HG02970 (cell line): ENCODE results near the gene MTCH2.

Experiments used
- ATAC-seq: cut with Tn5 transposase; IDR thresholded peaks from one replicate; pipeline ENCODE4 v1.9.1; 2021; ENCODE audit warnings: mild to moderate bottlenecking, moderate library complexity, moderate number of reproducible peaks; ENCODE audit not compliant: unreplicated experiment, low FRiP score

MTCH2 gene

DNA sequence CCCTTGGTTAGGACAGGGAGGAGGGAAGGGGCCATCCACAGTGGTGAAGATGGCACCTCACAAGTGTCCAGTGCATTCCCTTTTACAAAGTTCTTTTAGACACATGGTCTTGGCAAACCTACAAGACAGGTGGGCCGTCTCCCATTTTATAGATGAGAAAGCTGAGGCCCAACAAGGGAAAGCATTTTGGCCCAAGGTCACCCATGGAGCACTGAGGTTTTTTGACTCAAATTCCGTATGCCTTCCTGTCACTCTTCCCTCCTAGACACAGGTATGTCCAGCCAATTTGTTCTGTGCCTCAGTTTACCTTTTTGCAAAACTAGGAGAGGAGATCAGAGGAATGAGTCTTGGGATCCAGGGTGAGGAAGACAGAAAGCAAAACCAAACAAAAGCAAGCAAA, 49.4 kb downstream of the MTCH2 start:
- ATAC-seq, result no peak

DNA sequence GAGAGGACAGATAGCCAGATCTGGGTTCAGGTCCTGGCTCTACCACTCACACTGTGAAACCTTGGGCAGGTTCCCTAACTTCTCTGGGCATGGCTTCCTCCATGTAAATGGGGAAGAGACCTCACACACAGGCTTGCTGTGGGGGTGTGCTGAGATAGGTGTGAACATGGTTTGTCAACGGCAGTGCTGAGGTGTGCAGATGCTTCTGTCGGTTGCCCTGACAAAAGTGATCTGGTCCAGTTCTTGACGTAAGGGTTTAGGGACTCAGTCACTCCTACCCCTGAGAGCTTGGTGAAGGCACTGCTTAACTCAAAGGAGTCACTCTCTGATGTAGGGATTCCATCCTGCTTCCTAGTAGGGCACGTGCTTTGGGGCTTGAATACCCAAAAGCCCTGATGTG, 50.1 kb downstream of the MTCH2 start:
- no peak for ATAC-seq

DNA sequence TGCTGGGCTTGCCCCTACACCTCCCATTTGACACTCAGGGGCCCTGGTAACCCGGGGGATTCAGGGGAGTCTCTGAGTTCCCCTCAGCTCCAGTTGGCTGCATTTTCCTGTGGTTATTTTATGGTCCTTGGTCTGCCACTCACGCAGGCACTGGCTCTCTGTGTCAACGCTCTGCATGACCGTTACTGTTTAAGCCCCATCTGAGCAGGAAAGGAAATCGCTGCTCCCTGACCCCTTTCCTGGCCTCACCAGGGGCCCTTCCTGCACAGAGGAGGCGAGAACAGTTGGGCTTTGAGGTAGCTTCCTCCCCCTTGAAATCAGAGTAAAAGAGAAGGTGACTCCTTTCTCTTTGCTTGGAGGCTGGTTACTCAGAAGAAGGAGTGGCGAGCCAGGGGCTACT, 50.6 kb downstream of the MTCH2 start:
- no peak for ATAC-seq

DNA sequence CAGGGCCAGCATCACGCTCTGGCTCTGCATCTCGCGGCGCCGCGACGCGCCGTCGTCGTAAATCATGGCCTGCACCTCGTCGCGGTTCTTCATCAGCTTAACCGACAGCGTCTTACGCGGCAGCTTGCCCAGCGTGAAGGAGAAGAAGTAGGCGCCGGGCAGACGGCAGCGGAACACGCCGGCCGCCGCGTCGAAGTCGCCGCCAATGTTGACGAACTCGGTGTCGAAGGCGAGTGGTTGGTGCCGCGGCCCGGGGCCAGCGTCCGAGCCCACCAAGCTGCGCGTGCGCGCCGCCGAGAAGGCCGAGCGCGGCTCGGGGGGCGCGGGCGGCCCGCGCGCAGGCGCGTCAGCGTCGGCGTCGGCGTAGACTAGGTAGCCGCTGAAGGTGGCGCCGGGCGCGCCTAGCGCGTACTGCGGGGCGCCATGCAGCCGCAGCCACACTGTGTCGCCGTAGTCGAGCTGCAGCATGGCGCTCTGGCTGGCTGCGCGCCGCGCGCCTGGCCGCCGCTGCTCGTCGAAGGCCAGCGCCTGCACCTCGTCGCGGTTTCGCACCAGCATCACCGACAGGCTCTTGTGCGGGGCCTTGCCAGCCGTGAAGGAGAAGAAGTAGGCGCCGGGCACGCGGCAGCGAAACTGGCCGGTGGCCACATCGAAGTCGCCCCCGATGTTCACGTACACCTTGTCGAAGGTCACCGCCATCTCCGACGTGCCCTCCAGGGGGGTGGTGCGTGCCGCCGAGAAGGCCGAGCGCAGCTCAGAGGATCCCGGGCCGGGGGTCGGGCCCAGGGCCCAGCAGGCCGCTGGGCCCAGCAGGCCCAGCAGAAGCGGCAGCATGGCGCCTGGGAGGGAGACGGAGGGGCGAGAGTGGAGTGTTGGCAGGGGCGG, 52.1 kb downstream of the MTCH2 start:
- no peak for ATAC-seq

DNA sequence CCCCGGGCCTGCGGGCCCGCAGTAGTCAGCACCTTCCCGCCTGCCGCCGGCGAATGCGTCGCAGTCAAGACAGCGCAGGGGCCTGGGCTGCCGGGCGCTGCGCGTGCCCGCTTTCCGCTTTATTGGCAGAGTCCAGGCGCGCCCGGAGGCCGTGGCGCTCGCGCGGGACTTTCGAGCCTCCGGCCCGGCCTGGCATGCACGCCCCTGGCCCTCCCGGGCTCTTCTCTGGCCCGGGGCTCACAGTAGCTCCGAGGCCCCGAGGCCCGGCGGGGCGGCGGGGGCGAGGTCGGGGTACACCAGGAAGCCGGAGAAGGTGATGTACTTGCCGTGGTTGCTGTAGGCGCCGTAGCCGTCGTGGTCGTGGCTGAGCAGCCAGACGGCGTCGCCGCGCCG, 52.8 kb downstream of the MTCH2 start:
- ATAC-seq, result no peak

DNA sequence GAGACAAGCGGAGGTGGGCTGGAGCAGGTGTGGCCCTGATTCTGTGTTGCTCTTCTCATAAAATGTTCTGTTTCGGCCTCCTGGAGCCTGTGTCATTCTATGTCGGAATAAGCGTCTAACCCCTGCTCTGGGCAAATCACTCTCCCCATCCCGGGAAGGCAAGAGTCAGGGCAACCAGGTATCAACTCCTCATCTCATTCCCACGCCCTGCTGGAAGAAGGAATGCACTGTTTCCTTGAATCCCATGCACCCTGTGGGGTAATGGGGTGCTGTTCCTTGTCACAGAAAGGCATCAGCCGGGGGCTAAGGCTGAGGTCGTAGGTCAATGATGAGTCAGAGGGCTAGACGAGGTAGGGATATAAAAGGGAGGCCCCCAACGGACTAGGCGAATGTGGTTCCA, 53.2 kb downstream of the MTCH2 start:
- no peak for ATAC-seq

DNA sequence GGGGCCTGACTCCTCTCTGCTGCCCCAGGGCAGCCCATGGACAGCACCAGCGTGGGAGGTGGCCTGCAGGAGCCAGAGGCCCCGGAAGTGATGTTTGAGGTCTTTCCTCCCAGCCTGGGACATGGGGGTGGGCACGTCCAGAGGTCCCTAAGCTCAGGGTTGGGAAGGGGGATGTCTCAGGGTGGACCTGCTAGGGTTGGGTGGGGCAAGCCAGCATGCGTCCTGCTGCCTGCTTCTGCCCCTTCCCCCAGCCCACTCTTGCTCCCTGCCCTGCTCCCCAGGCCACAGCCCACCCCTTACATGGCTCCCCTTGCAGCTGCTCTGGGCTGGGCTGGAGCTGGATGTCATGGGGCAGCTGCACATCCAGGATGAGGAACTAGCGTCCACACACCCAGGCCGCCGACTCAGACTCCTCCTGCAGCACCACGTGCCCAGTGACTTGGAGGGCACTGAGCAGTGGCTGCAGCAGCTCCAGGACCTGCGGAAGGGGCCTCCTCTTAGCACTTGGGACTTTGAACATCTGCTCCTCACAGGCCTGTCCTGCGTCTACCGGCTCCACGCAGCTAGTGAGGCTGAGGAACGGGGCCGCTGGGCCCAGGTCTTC, 54.5 kb downstream of the MTCH2 start:
- ATAC-seq, result no peak

DNA sequence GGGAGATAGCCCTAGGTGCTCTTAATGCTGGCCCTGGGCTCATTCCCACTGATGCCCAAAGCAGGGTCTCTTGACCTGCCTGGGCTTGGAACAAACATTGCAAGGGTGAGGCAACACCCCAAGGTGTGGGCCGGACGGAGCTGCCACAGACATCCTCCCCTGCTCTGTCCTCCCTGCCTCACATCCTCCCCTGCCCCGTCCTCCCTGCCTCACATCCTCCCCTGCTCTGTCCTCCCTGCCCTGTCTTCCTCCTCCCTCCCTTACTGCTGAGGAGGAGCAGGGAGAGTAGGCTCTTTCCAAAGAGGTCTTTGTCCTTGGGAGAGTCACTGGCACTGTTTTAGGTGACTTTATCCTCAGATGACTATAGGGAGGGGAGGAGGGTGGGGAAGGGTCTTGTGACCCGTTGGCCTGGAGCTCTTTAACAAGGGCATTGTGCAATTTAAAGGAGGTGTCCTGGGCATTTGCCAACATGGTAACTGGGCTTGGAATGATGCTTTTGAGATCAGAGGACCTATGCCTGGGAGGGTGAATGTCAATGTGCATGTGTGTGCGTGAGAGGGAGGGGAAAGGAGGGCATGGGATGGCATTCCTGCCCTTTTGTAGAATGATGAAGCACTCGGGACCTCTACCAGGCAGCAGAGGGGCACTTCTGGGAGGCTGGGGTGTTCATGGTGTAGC, 55.2 kb downstream of the MTCH2 start:
- no peak for ATAC-seq

DNA sequence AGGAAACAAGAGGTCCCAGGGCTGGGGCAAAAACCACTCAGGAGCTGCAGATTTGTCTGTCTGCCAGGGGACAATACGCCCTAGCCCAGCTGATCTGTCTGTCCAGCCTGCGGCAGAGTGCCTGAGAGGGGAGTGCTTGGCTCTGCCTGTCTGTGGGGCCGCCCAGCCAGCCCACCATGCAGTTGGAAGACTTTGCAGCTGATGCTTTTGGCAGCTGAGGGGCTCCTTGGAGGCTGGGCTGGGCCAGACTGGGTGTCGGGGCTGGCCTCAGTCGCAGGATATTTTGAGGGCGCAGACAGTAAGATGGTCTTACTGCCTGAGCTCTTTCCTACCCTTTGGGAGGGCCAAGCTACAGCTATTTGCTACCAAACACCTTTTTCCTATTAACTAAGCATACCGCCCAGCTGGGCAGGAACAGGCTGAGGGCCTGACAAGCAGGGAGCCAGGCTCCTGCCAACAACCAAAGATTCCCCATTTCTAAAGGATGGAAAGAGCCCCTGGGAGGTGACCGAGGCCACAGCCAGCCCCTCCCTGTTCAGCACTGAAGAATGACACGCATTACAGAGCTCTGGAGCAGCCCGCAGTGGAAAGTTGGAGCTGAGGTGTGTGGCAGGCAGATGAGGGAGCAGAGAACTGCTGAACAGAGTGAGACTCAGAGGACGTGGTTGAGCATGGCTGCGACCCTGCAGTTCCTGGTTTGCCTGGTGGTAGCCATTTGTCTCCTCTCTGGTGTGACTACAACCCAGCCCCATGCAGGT, 56.1 kb downstream of the MTCH2 start, which contains the start of gene FAM180B:
FAM180B (plus strand) TSS at position 581 of the 758 bp plus-strand sequence; CDS start at position 672, 91 bp downstream.
- no peak for ATAC-seq

DNA sequence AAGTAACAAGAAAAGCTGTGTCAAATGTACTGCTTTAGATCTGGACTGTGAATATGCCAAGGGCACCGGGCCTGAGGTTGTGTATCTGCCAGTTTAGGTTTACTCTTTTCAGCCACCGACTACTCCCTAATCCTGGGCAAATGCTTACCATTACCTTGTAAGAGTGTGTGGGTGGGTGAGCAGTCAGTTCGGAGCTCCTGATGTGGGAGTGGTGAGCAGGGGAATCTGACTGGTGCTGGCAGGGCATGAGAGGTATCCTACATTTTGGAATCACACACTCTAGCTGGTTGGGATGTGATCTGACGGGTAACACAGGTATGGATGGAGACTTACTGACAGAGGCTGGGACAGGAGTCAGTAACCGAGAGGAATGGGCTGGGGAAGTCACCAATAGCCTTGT, 58.5 kb downstream of the MTCH2 start:
- ATAC-seq, result no peak

DNA sequence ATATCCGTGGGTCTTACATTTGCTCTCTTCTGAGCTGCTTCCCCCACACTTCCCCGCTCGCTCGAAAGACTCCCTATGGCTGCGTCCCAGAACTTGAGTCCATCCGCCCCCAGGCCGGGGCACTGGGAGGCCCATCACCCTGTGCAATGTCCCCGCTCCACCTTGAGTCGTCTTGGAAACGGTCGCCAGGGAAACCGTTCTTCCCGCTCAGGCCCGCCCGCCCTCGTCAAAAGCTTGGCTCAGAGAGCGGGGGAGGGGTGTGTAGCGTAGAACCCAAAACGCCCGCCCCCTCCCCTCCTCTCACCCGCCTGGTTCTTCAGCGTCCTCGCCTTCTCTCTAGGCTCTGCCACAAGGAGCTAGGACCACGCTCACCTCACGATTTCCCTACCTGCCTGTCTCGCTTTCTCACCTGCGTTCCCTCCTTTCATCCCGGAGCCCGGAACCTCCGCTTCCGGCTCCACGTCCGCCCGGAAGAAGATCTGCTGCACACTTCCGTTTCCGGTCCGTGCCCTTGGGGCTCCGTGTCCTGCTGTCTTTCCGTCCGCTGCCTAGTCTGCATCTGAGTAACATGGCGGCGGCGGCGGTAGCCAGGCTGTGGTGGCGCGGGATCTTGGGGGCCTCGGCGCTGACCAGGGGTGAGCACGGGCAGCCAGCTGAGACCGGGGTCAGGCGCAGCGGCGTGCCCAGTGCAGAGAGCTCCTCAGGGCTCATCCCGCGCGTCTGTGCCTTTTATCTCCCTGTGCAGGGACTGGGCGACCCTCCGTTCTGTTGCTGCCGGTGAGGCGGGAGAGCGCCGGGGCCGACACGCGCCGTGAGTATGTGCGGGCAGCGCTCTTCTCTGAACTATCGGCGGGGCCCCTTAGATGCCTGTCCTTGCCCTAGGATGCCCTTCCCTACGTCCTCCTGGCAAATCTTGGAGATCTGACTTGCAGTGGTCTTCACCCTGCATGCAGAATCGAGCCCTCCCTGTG, 63.5 kb downstream of the MTCH2 start, which contains the start of the genes KBTBD4 and NDUFS3:
KBTBD4 (minus strand) TSS at position 447 of the 971 bp plus-strand sequence; CDS start at position 428, 19 bp downstream.
NDUFS3 (plus strand) TSS at position 551 of the 971 bp plus-strand sequence; CDS start at position 569, 18 bp downstream.
- ATAC-seq, result peak; percentile 85

DNA sequence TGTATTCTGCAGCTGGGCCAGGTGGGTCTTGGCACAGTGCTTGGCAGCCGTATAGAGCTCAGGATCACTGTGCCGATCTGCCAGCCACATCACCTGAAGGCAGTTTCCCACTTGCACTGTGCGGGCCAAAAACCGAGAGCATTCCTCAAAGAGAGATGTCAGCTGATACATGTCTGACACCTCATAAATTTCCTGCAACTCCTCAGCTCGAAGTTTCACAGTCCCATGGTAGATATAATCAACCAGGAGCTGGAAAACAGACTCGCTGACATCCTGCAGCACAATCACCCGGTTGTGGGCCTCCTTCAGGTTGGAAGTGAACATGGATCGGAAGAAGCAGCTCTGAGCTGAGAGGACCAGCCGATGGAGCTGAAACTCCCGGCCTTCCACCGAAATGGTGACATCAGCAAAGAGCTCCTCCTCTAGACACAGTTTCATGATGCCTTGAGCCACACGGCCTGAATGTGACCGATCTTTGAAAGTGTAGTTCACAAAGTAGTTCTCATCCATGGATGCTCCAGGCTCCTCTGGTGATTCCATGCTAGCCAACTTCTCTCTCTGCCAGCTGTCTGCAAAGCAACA, 64.8 kb downstream of the MTCH2 start:
- ATAC-seq, result no peak

DNA sequence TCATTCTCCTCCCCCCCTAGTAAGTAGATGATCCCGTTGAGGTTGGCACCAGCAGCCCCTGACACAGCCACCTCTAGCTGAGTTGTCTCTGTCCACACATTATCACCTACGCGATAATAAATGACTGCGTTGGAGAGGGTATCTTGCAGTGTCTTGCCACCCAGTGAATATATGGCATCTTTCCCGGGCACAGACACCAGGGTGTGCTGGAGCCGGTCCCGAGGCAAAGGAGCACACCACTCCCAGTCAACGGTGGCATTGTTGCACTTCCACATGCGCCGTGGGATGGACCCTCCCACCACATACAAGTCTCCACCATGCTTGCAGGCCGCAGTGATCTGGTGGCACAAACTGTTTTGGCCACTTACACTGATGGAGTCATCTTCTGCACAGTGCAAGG, 69.0 kb downstream of the MTCH2 start:
- no peak for ATAC-seq

DNA sequence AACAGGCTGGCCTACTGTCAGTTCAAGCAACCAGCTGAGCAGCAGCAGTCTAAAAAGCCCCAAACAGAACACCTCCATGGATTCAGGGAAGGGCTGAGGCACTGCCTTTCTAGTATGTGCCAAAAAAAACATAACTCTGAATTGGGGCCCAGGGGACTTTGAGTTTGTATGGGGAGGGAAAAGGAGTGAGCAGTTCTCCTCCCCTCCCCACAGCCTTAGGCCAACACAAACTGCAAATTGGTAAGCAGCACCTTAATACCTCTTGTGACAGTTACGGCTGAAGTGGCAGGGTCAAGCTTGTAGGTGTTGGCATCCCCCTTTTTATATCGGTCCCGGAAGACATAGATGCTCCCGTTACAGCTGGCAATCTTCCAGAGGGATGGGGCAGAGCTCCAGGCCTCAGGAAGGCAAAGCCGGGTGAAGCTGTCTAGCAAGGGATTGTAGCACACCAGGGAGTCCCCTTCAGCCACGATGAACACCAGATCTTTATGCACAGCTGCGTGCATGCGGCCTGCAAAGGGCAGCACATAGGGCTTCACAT, 69.6 kb downstream of the MTCH2 start:
- ATAC-seq, result no peak

DNA sequence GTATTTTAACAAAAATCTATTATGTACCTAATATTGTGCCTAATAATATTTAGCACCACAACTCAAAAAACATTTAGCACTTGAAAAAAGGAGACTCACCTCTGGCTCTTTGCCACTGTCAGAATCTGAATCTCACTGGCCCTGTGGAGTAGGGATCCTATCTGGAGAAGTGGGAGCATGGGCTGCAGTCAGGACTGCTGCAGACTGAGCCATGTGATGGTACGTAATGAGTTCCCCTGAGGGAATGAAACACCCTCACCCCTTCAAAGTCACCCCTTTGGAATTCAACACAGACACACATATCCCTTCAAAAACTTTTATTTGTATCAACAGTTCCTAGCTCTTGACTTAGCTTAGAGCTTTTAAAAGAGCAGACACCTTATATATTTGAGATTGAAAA, 70.5 kb downstream of the MTCH2 start:
- ATAC-seq, result no peak

DNA sequence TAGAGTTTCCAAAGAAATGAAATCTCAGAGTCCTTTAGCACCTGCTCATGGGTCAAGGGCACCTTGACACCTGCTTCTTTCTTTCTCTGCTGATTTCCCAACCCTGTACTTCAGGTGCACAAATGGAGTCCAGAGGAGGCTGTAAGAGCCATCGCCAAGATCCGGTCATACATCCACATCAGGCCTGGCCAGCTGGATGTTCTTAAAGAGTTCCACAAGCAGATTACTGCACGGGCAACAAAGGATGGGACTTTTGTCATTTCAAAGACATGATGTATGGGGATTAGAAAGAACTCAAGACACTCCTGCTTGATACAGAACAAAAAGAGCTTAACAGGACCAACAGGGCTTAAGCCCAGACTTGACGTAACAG, 71.0 kb downstream of the MTCH2 start:
- ATAC-seq, result no peak

DNA sequence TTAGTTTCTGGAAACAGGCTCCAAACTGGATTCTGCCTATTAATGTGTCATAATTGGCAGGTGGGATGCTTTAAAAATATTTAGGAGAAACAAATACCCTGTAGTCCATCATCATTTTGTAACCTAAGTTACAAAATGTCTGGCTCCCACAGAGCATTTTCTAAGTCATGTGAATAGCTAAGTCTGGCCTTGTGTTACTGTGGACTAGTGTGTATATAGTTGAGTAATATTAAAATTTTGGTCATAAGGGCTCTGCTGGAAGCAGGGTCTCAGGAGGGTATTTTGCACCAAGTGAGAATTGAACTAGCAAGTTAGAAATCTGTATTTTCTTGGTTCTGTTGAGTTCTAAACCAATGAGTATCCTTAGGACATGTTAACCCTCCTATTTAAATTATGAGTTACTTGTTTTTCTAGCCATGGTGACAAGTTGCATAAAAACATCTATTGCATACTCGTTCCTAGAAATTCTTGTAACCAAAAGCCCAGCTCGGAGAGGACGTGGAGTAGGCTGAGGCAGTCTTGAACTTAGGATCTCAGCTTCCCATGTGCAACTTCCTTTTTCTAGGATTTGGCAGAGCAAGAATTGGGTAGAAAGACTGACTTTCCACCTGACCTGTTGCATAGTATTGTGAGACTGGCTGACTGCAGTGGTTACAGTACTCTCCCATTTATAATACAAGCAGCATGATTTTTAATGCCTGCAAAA, 71.6 kb downstream of the MTCH2 start:
- no peak for ATAC-seq

DNA sequence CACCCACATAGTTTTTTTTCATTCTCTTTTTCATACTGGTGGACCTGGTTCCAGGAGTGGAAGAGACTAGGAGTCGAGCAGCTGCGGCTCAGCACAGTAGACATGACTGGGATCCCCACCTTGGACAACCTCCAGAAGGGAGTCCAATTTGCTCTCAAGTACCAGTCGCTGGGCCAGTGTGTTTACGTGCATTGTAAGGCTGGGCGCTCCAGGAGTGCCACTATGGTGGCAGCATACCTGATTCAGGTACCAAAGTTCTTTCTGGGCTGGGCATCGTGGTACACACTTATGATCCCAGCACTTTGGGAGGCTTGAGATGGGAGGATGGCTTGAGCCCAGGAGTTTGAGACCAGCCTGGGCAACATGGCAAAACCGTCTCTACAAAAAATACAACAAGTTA, 72.7 kb downstream of the MTCH2 start:
- no peak for ATAC-seq
